PFSK-1 (cell line): ENCODE results near the gene POU1F1.

Experiments
- FOXP2 ChIP-seq: optimal IDR thresholded peaks from 2 replicates; pipeline ENCODE3; 2011; ENCODE audit warnings: borderline replicate concordance, control low read depth, inconsistent platforms; ENCODE audit not compliant: insufficient read depth; ENCODE audit errors: extremely low read length, extremely low read depth
- POLR2AphosphoS5 ChIP-seq: IDR thresholded peaks from 2 replicates; pipeline ENCODE4 v1.6.1; 2012; ENCODE audit warnings: low read depth, mild to moderate bottlenecking, control low read depth, low read length, moderate library complexity
- REST ChIP-seq, 2 experiments: IDR thresholded peaks; 2 replicates each; pipeline versions ENCODE4 v1.6.1 to v1.8.0; 2011 to 2012; ENCODE audit warnings: low read depth in 2 of 2, low read length in 2 of 2, control low read depth in 1 of 2, inconsistent platforms in 1 of 2, mild to moderate bottlenecking in 1 of 2, moderate library complexity in 1 of 2; ENCODE audit not compliant: insufficient read depth in 1 of 2
- SIN3A ChIP-seq: IDR thresholded peaks from 2 replicates; pipeline ENCODE4 v1.6.1; 2012; ENCODE audit warnings: mild to moderate bottlenecking, low read length, moderate library complexity, borderline replicate concordance; ENCODE audit not compliant: insufficient read depth
- TAF1 ChIP-seq: IDR thresholded peaks from 2 replicates; pipeline ENCODE4 v1.6.1; 2012; ENCODE audit warnings: low read length, control low read depth, borderline replicate concordance; ENCODE audit not compliant: insufficient read depth

Gene POU1F1

GRCh38 chr3:87248831-87249230 is 27.6 kb downstream of the POU1F1 start:
- no peak for TF ChIP-seq SIN3A
- no peak for TF ChIP-seq TAF1
- no peak for TF ChIP-seq POLR2AphosphoS5
- TF ChIP-seq FOXP2: no peak
- no peak for TF ChIP-seq REST (IDR thresholded peaks at IDR 0.05; ENCODE audit: insufficient read depth in 1 of 2, low read depth in 2 of 2, low read length in 2 of 2)

- TF ChIP-seq FOXP2: no peak
- no peak for TF ChIP-seq REST (IDR thresholded peaks at IDR 0.05; ENCODE audit: insufficient read depth in 1 of 2, low read depth in 2 of 2, low read length in 2 of 2)
- TF ChIP-seq SIN3A: no peak
- no peak for TF ChIP-seq TAF1
These were observed 29.0 kb downstream of the POU1F1 start for GRCh38 chr3:87247430-87247773.

- no peak for TF ChIP-seq SIN3A
- no peak for TF ChIP-seq FOXP2
- no peak for TF ChIP-seq REST (IDR thresholded peaks at IDR 0.05; ENCODE audit: insufficient read depth in 1 of 2, low read depth in 2 of 2, low read length in 2 of 2)
- TF ChIP-seq POLR2AphosphoS5: no peak
- no peak for TF ChIP-seq TAF1
These were observed 29.5 kb downstream of the POU1F1 start for GRCh38 chr3:87246662-87247429.

- TF ChIP-seq POLR2AphosphoS5 (no peak), SIN3A (no peak), FOXP2 (no peak), REST (IDR thresholded peaks at IDR 0.05; ENCODE audit: insufficient read depth in 1 of 2, low read depth in 2 of 2, low read length in 2 of 2) (no peak), TAF1 (no peak)
These were observed 40.3 kb downstream of the POU1F1 start for GRCh38 chr3:87236093-87236492.

GRCh38 chr3:87233805-87234204 is 42.6 kb downstream of the POU1F1 start:
- TF ChIP-seq TAF1 (no peak), REST (IDR thresholded peaks at IDR 0.05; ENCODE audit: insufficient read depth in 1 of 2, low read depth in 2 of 2, low read length in 2 of 2) (no peak), SIN3A (no peak), POLR2AphosphoS5 (no peak), FOXP2 (no peak)
